Mesendoderm (in vitro differentiated cells): ENCODE measurements around the gene BCL2.

Experiments
- DNase-seq: peaks from one replicate; pipeline ENCODE4 v3.0.0; 2013
- H2AK5ac ChIP-seq: 2 replicates; pipeline ENCODE4 v1.6.1; 2013; ENCODE audit warnings: low read length, inconsistent platforms
- H2BK120ac ChIP-seq: 2 replicates; pipeline ENCODE4 v1.6.1; 2013; ENCODE audit warnings: low read depth, mild to moderate bottlenecking, low read length, moderate library complexity, mixed read lengths
- H2BK15ac ChIP-seq: replicated peaks from 2 replicates; pipeline ENCODE4 v1.6.1; 2013; ENCODE audit warnings: low read depth, mild to moderate bottlenecking, moderate library complexity
- H2BK5ac ChIP-seq: 2 replicates; pipeline ENCODE4 v1.6.1; 2013; ENCODE audit warnings: low read length, inconsistent platforms
- H3K18ac ChIP-seq: 2 replicates; pipeline ENCODE4 v1.6.1; 2013; ENCODE audit warnings: mild to moderate bottlenecking, low read length, mixed read lengths
- H3K23ac ChIP-seq: one replicate; pipeline ENCODE4 v1.6.1; 2013; ENCODE audit warnings: low read length
- H3K27ac ChIP-seq: 2 replicates; pipeline ENCODE4 v1.5.1; 2013; ENCODE audit warnings: low read depth, mild to moderate bottlenecking, inconsistent platforms, low read length, moderate library complexity
- H3K27me3 ChIP-seq: 2 replicates; pipeline ENCODE4 v1.6.1; 2013; ENCODE audit warnings: low read length, control low read depth, mild to moderate bottlenecking, inconsistent platforms; ENCODE audit not compliant: insufficient read depth, poor library complexity
- H3K36me3 ChIP-seq: 2 replicates; pipeline ENCODE4 v1.6.1; 2013; ENCODE audit warnings: low read length, inconsistent platforms; ENCODE audit not compliant: control insufficient read depth, insufficient read depth
- H3K4ac ChIP-seq: one replicate; pipeline ENCODE4 v1.6.1; 2013; ENCODE audit warnings: low read depth, mild to moderate bottlenecking, low read length, moderate library complexity
- H3K4me1 ChIP-seq: 2 replicates; pipeline ENCODE4 v1.6.1; 2013; ENCODE audit warnings: low read depth, low read length, inconsistent platforms; ENCODE audit not compliant: control insufficient read depth
- H3K4me2 ChIP-seq: 2 replicates; pipeline ENCODE4 v1.6.1; 2013; ENCODE audit warnings: low read length
- H3K4me3 ChIP-seq: 2 replicates; pipeline ENCODE4 v1.5.1; 2013; ENCODE audit warnings: mild to moderate bottlenecking, low read length
- H3K56ac ChIP-seq: one replicate; pipeline ENCODE4 v1.6.1; 2013; ENCODE audit warnings: low read length
- H3K79me1 ChIP-seq: 2 replicates; pipeline ENCODE4 v1.6.1; 2013; ENCODE audit warnings: low read length, inconsistent platforms
- H3K79me2 ChIP-seq: 2 replicates; pipeline ENCODE4 v1.6.1; 2013; ENCODE audit warnings: mild to moderate bottlenecking, low read length; ENCODE audit not compliant: control insufficient read depth, insufficient read depth
- H3K9ac ChIP-seq: 2 replicates; pipeline ENCODE4 v1.6.1; 2013; ENCODE audit warnings: low read length, inconsistent platforms
- H4K5ac ChIP-seq: one replicate; pipeline ENCODE4 v1.6.1; 2013; ENCODE audit warnings: low read length
- H4K8ac ChIP-seq: one replicate; pipeline ENCODE4 v1.6.1; 2013; ENCODE audit warnings: low read depth, mild to moderate bottlenecking, control low read depth, low read length, moderate library complexity
- WGBS: extraction: QIAGEN DNeasy Blood & Tissue Kit; methylation state at CpG from one replicate; pipeline ENCODE4 v1.1.7; 2013; ENCODE audit warnings: low lambda C conversion rate, missing lambda C conversion rate; ENCODE audit not compliant: insufficient coverage; ENCODE audit errors: extremely low coverage; 5-methylcytosine and 5-hydroxymethylcytosine counted together

BCL2 gene

GRCh38 chr18:63303547-63303946 lies 16.0 kb downstream of the BCL2 start:
- no peak overlapping the region for H3K4me2 ChIP-seq
- no peak overlapping the region for H3K4me3 ChIP-seq
- DNase-seq, result no peak
- H3K18ac ChIP-seq, result no peak overlapping the region
- no peak overlapping the region for H3K9ac ChIP-seq
- H3K36me3 ChIP-seq, result no peaks in the 10 kb centered on the region
- H3K56ac ChIP-seq, result no peak overlapping the region
- no peak overlapping the region for H2AK5ac ChIP-seq
- no peak overlapping the region for H3K4ac ChIP-seq
- no CpG with 5 or more reads among the region's 3 CpGs for WGBS
- H2BK15ac ChIP-seq, result no peak overlapping the region
- H2BK5ac ChIP-seq, result no peak overlapping the region
- no peak overlapping the region for H4K5ac ChIP-seq
- no peaks in the 10 kb centered on the region for H3K4me1 ChIP-seq
- no peak overlapping the region for H3K23ac ChIP-seq
- no peaks in the 10 kb centered on the region for H3K79me1 ChIP-seq
- H3K27me3 ChIP-seq, result no peaks in the 10 kb centered on the region
- no peak overlapping the region for H4K8ac ChIP-seq
- no peak overlapping the region for H3K27ac ChIP-seq
- no peaks in the 10 kb centered on the region for H3K79me2 ChIP-seq
- no peak overlapping the region for H2BK120ac ChIP-seq

GRCh38 chr18:63302636-63303405 lies 16.7 kb downstream of the BCL2 start:
- Histone ChIP-seq H3K79me1 (no peaks in the 10 kb centered on the region), H3K4me2 (no peak overlapping the region), H3K27ac (no peak overlapping the region), H3K4me3 (no peak overlapping the region), H3K4me1 (no peaks in the 10 kb centered on the region), H2BK15ac (no peak overlapping the region), H4K5ac (no peak overlapping the region), H3K56ac (no peak overlapping the region), H3K27me3 (no peaks in the 10 kb centered on the region), H3K18ac (no peak overlapping the region), H4K8ac (no peak overlapping the region), H2AK5ac (no peak overlapping the region), H3K36me3 (no peaks in the 10 kb centered on the region), H2BK5ac (no peak overlapping the region), H3K79me2 (no peaks in the 10 kb centered on the region), H3K9ac (no peak overlapping the region), H3K4ac (no peak overlapping the region), H2BK120ac (no peak overlapping the region), H3K23ac (no peak overlapping the region)
- no CpG with 5 or more reads among the region's 5 CpGs for WGBS
- DNase-seq, result no peak

- WGBS, result no CpG with 5 or more reads among the region's 4 CpGs
- Histone ChIP-seq H3K4me1 (no peaks in the 10 kb centered on the region), H3K56ac (no peak overlapping the region), H3K27me3 (no peaks in the 10 kb centered on the region), H4K8ac (no peak overlapping the region), H2BK5ac (no peak overlapping the region), H3K4ac (no peak overlapping the region), H3K4me2 (no peak overlapping the region), H2BK15ac (no peak overlapping the region), H3K9ac (no peak overlapping the region), H3K79me1 (no peaks in the 10 kb centered on the region), H3K18ac (no peak overlapping the region), H3K4me3 (no peak overlapping the region), H3K36me3 (no peaks in the 10 kb centered on the region), H3K79me2 (no peaks in the 10 kb centered on the region), H3K23ac (no peak overlapping the region), H4K5ac (no peak overlapping the region), H2BK120ac (no peak overlapping the region), H2AK5ac (no peak overlapping the region), H3K27ac (no peak overlapping the region)
- DNase-seq, result no peak
These were observed 17.3 kb downstream of the BCL2 start for GRCh38 chr18:63302220-63302619.

- Histone ChIP-seq H3K4me1 (no peaks in the 10 kb centered on the region), H3K23ac (no peak overlapping the region), H3K4me2 (no peak overlapping the region), H3K9ac (no peak overlapping the region), H2BK5ac (no peak overlapping the region), H4K8ac (no peak overlapping the region), H3K4me3 (no peak overlapping the region), H2BK15ac (no peak overlapping the region), H3K27ac (no peak overlapping the region), H3K4ac (no peak overlapping the region), H4K5ac (no peak overlapping the region), H3K36me3 (no peaks in the 10 kb centered on the region), H3K79me2 (no peaks in the 10 kb centered on the region), H3K18ac (no peak overlapping the region), H3K27me3 (no peaks in the 10 kb centered on the region), H3K56ac (no peak overlapping the region), H2BK120ac (no peak overlapping the region), H3K79me1 (no peaks in the 10 kb centered on the region), H2AK5ac (no peak overlapping the region)
- no CpG with 5 or more reads among the region's 9 CpGs for WGBS
- DNase-seq, result no peak
These were observed 18.1 kb downstream of the BCL2 start for GRCh38 chr18:63301434-63301833.

- H3K4ac ChIP-seq, result no peak overlapping the region
- no peak overlapping the region for H3K27ac ChIP-seq
- H3K4me3 ChIP-seq, result no peak overlapping the region
- no peak overlapping the region for H2BK120ac ChIP-seq
- no peaks in the 10 kb centered on the region for H3K27me3 ChIP-seq
- no peaks in the 10 kb centered on the region for H3K79me2 ChIP-seq
- H2BK15ac ChIP-seq, result no peak overlapping the region
- H3K79me1 ChIP-seq, result no peaks in the 10 kb centered on the region
- no peak overlapping the region for H3K18ac ChIP-seq
- H3K36me3 ChIP-seq, result no peaks in the 10 kb centered on the region
- no peak overlapping the region for H3K4me2 ChIP-seq
- H4K5ac ChIP-seq, result no peak overlapping the region
- WGBS, result no CpG with 5 or more reads among the region's 5 CpGs
- H4K8ac ChIP-seq, result no peak overlapping the region
- H3K4me1 ChIP-seq, result no peaks in the 10 kb centered on the region
- no peak overlapping the region for H3K23ac ChIP-seq
- DNase-seq, result no peak
- no peak overlapping the region for H2AK5ac ChIP-seq
- H3K56ac ChIP-seq, result no peak overlapping the region
- no peak overlapping the region for H3K9ac ChIP-seq
- H2BK5ac ChIP-seq, result no peak overlapping the region
These were observed 19.5 kb downstream of the BCL2 start for GRCh38 chr18:63299837-63300745.
